Heart left ventricle (tissue), 13 donors: ENCODE data around the gene RPS2.

Source experiments
- CTCF ChIP-seq, 12 donors: fragments of 200-600 bp; sonication (generic) in 4 of 12; IDR thresholded peaks; one replicate each; pipeline versions ENCODE4 v1.5.0 to v1.8.0; 2018 to 2022; ENCODE audit warnings: antibody characterized with exemption in 12 of 12, mild to moderate bottlenecking in 5 of 12
- POLR2A ChIP-seq, 2 donors: fragments of 450-650 bp; IDR thresholded peaks; one replicate each; pipeline ENCODE4 v1.6.1; 2017; ENCODE audit warnings: antibody characterized with exemption in 2 of 2, mild to moderate bottlenecking in 2 of 2, moderate library complexity in 2 of 2
- donor health status: ischemic (EF 13 %, LVEDD 7.1; RV severe dilation, severe dysfunction).
- donor health status: DM: no; HTN: yes; CAD: no.
- donor health status: DM: no; HTN: no; CAD: no.
- donor health status: ischemic (EF 25% LVEDD 6.9; RV normal size, moderate dysfunction).
- donor health status: ischemic (EF 25% LVEDD 5.7; RV mildly dilated, moderate dysfunction).
- donor health status: ischemic (EF 35%, LVEDD 5.7; RV mildly dilated, moderate dysfunction).
- donor health status: nonischemic (EF 11% LVEDD 7.7; RV severe dilation, severe dysfunction).
- donor health status: DM: yes; HTN: yes; CAD: no.
- donor health status: PGD.
- donor health status: ischemic (EF 29% LVEDD 5.4; RV normal size, mild dysfunction).
- donor health status: nonischemic (EF 23%, LVEDD 6.1; RV moderate dilation, normal function).

GRCh38 chr16:1915732-1916639 lies 48.6 kb downstream of the RPS2 start:
- TF ChIP-seq POLR2A (IDR thresholded peaks at IDR 0.05) (no peak), CTCF (IDR thresholded peaks at IDR 0.05) (no peak)
